Activated CD4-positive, alpha-beta memory T cell treated with anti-CD3 and anti-CD28 coated beads for 36 hours (primary cell): Measurements from ENCODE around the gene HELZ2. TPM values are rescaled to one million over a fixed set of nuclear protein-coding genes. Genes with fewer than 3 reads are reported as not detected.

Source experiments
- CTCF ChIA-PET: fragments of 350-600 bp; sonication (Branson Sonifier 250); formaldehyde crosslinking; loops from one replicate; lab custom pipeline; 2021; ENCODE audit warnings: antibody characterized with exemption, inconsistent platforms; lab: Charles Lee
- POLR2A ChIA-PET: fragments of 350-600 bp; sonication (Branson Sonifier 250); formaldehyde crosslinking; loops from one replicate; lab custom pipeline; 2021; ENCODE audit warnings: antibody characterized with exemption; lab: Charles Lee
- DNase-seq: peaks from one replicate; pipeline ENCODE4 v3.0.0-alpha.2; 2020
- H3K27ac Mint-ChIP-seq: one replicate; pipeline ENCODE4 v1.8.0; 2021; ENCODE audit warnings: mixed read lengths
- H3K27me3 Mint-ChIP-seq: one replicate; pipeline ENCODE4 v1.8.0; 2021; ENCODE audit warnings: mixed read lengths
- H3K36me3 Mint-ChIP-seq: one replicate; pipeline ENCODE4 v1.8.0; 2021; ENCODE audit warnings: mixed read lengths
- H3K4me1 Mint-ChIP-seq: one replicate; pipeline ENCODE4 v1.8.0; 2021; ENCODE audit warnings: low read depth, mixed read lengths
- H3K4me3 Mint-ChIP-seq: one replicate; pipeline ENCODE4 v1.8.0; 2021; ENCODE audit warnings: mild to moderate bottlenecking, mixed read lengths
- H3K9me3 Mint-ChIP-seq: one replicate; pipeline ENCODE4 v1.8.0; 2021; ENCODE audit warnings: mixed read lengths
- intact Hi-C: fragments of 100-400 bp; cut with micrococcal nuclease; formaldehyde crosslinking; loops from one replicate; pipeline ENCODE4 v1.15.1; 2023
- total RNA-seq, 2 experiments: library from RNA; stranded (reverse); gene quantifications; one replicate each; pipeline ENCODE4 v1.2.3, GENCODE V29; 2021

The HELZ2 gene
- total RNA-seq, 2 experiments from 2014 or later, result 28.5 to 32.2 TPM

GRCh38 chr20:63558804-63559484, 15.1 kb downstream of the HELZ2 start:
- ChIA-PET POLR2A (no interaction called here), CTCF (no interaction called here)
- Mint-ChIP-seq H3K36me3 (peaks cover 4% of the 10 kb centered on the region), H3K4me3 (no peak overlapping the region), H3K27me3 (no peaks in the 10 kb centered on the region), H3K4me1 (no peaks in the 10 kb centered on the region), H3K9me3 (no peaks in the 10 kb centered on the region), H3K27ac (no peak overlapping the region)
- no peak for DNase-seq
- intact Hi-C loops, result no loop called here

GRCh38 chr20:63557481-63557891, 16.6 kb downstream of the HELZ2 start:
- Mint-ChIP-seq H3K27me3 (no peaks in the 10 kb centered on the region), H3K4me3 (no peak overlapping the region), H3K36me3 (peaks cover 4% of the 10 kb centered on the region), H3K27ac (no peak overlapping the region), H3K9me3 (no peaks in the 10 kb centered on the region), H3K4me1 (peaks cover 8% of the 10 kb centered on the region)
- CTCF ChIA-PET, result interaction anchor here (1.5 kb wide), 1 partner anchor 20 kb away, joined by 4 read pairs; the partner anchor contains the start of gene PTK6
- POLR2A ChIA-PET, result no interaction called here
- DNase-seq, result no peak
- intact Hi-C loops, result no loop called here

- Mint-ChIP-seq H3K36me3 (peaks cover 4% of the 10 kb centered on the region), H3K4me1 (peaks cover 11% of the 10 kb centered on the region), H3K4me3 (no peak overlapping the region), H3K9me3 (no peaks in the 10 kb centered on the region), H3K27me3 (no peaks in the 10 kb centered on the region), H3K27ac (no peak overlapping the region)
- POLR2A ChIA-PET, result no interaction called here
- intact Hi-C loops, result no loop called here
- CTCF ChIA-PET, result interaction anchor here (1.5 kb wide), 1 partner anchor 19 kb away, joined by 4 read pairs; the partner anchor contains the start of gene PTK6
- DNase-seq, result no peak
Observed at GRCh38 chr20:63556873-63557478, 17.1 kb downstream of the HELZ2 start.

DNA sequence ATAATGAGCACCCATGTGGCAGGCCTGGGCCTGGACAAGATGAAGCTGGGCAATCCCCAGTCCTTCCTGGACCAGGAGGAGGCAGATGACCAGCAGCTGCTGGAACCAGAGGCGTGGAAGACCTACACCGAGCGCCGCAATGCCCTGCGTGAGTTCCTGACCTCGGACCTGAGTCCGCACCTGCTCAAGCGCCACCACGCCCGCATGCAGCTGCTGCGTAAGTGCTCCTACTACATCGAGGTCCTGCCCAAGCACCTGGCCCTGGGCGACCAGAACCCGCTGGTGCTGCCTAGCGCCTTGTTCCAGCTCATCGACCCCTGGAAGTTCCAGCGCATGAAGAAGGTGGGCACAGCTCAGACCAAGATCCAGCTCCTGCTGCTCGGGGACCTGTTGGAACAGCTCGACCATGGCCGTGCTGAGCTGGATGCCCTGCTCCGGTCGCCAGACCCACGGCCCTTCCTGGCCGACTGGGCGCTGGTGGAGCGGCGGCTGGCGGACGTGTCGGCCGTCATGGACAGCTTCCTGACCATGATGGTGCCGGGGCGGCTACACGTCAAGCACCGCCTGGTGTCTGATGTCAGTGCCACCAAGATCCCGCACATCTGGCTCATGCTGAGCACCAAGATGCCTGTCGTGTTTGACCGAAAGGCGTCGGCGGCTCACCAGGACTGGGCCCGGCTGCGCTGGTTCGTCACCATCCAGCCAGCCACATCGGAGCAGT, 18.2 kb downstream of the HELZ2 start:
- Mint-ChIP-seq H3K4me1 (peaks cover 11% of the 10 kb centered on the region), H3K27ac (no peak overlapping the region), H3K9me3 (no peaks in the 10 kb centered on the region), H3K4me3 (no peak overlapping the region), H3K27me3 (no peaks in the 10 kb centered on the region), H3K36me3 (peaks cover 4% of the 10 kb centered on the region)
- ChIA-PET CTCF (interaction anchor here (1.5 kb wide), 1 partner anchor 18 kb away, joined by 4 read pairs; the partner anchor contains the start of gene PTK6), POLR2A (no interaction called here)
- intact Hi-C loops, result no loop called here
- no peak for DNase-seq

GRCh38 chr20:63554361-63555278, 19.4 kb downstream of the HELZ2 start:
- peaks cover 3% of the 10 kb centered on the region for H3K27me3 Mint-ChIP-seq
- no peaks in the 10 kb centered on the region for H3K36me3 Mint-ChIP-seq
- H3K4me1 Mint-ChIP-seq, result peaks cover 11% of the 10 kb centered on the region
- peak overlapping the region; percentile 51 for H3K4me3 Mint-ChIP-seq
- POLR2A ChIA-PET, result interaction anchor here (1.0 kb wide), 1 partner anchor 73 kb away, joined by 3 read pairs; no protein-coding TSS in a partner anchor
- CTCF ChIA-PET, result interaction anchor here (0.6 kb wide), 1 partner anchor 688 kb away, joined by 3 read pairs; no protein-coding TSS in a partner anchor
- peak; percentile 21 for DNase-seq
- no peak overlapping the region for H3K27ac Mint-ChIP-seq
- intact Hi-C loops, result no loop called here
- no peaks in the 10 kb centered on the region for H3K9me3 Mint-ChIP-seq

DNA sequence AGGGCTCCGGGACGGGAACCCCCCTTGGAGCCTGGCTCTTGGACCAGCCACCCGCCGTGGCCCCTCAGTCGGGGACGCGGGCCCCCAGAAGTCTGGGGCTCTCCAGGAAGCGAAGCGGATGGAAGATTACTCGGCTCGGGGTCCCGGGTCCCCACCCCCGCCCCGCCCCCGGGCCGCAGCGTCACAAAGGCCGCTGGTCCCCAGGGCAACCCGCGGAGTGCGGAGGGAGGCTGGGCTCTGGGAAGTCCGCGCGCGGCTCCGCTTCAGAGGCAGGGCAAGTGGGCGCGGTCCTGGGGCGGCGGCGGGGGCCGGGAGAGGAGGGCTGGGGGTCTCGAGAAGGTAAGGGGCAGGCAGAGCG, 20.1 kb downstream of the HELZ2 start, which contains the start of gene FNDC11:
Gene FNDC11, plus strand, starts transcription at position 227 of the 358 bp plus-strand sequence. CDS start 1,505 bp downstream, outside the sequence.
- Mint-ChIP-seq H3K4me1 (peaks cover 11% of the 10 kb centered on the region), H3K27me3 (peaks cover 3% of the 10 kb centered on the region), H3K9me3 (no peaks in the 10 kb centered on the region), H3K27ac (peak within 1 kb of the TSS; percentile 49), H3K36me3 (no peaks in the 10 kb centered on the region), H3K4me3 (peak within 1 kb of the TSS; percentile 51)
- intact Hi-C loops, result loop anchor here (1.0 to 2.0 kb wide), 3 partner anchors 17 to 81 kb away; partner anchors contain the start of genes PPDPF and PTK6
- CTCF ChIA-PET, result no interaction called here
- peak; percentile 54 for DNase-seq
- POLR2A ChIA-PET, result interaction anchor here (1.0 kb wide), 1 partner anchor 74 kb away, joined by 3 read pairs; no protein-coding TSS in a partner anchor

DNA sequence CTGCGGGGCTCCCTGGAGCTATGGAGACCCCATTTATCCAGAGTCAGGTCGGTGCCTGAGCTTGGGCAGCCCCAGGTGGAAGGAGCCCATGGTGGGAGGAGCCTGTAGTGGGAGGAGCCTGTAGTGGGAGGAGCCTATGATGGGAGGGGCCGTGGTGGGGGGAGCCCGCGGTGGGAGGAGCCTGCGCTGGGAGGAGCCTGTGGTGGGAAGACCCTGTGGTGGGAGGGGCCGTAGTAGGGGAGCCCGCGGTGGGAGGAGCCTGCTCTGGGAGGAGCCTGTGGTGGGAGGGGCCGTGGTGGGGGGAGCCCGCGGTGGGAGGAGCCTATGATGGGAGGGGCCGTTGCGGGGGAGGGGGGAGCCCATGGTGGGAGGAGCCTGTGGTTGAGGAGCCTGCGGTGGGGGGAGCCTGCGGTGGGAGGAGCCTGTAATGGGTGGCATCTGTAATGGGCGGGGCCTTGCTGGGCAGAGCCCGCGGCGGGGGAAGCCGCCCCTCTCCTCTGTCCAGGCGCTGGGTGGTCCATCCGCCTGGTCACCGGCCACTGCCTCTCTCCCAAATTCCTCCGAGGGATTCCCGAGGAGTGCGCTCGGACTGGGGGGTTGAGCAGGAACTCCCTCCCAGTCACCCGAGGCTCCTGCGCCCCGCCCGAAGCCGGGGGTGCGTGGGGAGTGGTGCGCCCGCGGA, 20.6 kb downstream of the HELZ2 start:
- Mint-ChIP-seq H3K27me3 (peaks cover 6% of the 10 kb centered on the region), H3K36me3 (no peaks in the 10 kb centered on the region), H3K9me3 (no peaks in the 10 kb centered on the region), H3K4me1 (peaks cover 11% of the 10 kb centered on the region), H3K27ac (no peak overlapping the region), H3K4me3 (peak overlapping the region; percentile 39)
- peak; percentile 94 for DNase-seq
- intact Hi-C loops, result loop anchor here (1.0 to 2.0 kb wide), 3 partner anchors 16 to 81 kb away; partner anchors contain the start of genes PPDPF and PTK6
- POLR2A ChIA-PET, result interaction anchor here (1.0 kb wide), 1 partner anchor 32 kb away, joined by 4 read pairs; no protein-coding TSS in a partner anchor
- CTCF ChIA-PET, result interaction anchor here (1.4 kb wide), 1 partner anchor 16 kb away, joined by 10 read pairs; the partner anchor contains the start of gene PTK6

GRCh38 chr20:63552481-63553249, 21.4 kb downstream of the HELZ2 start:
- Mint-ChIP-seq H3K4me1 (peaks cover 11% of the 10 kb centered on the region), H3K36me3 (no peaks in the 10 kb centered on the region), H3K27ac (peak overlapping the region; percentile 49), H3K9me3 (no peaks in the 10 kb centered on the region), H3K27me3 (peaks cover 6% of the 10 kb centered on the region), H3K4me3 (peak overlapping the region; percentile 39)
- ChIA-PET CTCF (interaction anchor here (1.4 kb wide), 1 partner anchor 15 kb away, joined by 10 read pairs; the partner anchor contains the start of gene PTK6), POLR2A (interaction anchor here (1.0 kb wide), 1 partner anchor 31 kb away, joined by 4 read pairs; no protein-coding TSS in a partner anchor)
- intact Hi-C loops, result loop anchor here (1.0 to 2.0 kb wide), 3 partner anchors 15 to 82 kb away; partner anchors contain the start of genes PPDPF and PTK6
- DNase-seq, result peak; percentile 53

GRCh38 chr20:63551068-63551467, 23.0 kb downstream of the HELZ2 start:
- POLR2A ChIA-PET, result interaction anchor here (1.1 kb wide), 1 partner anchor 30 kb away, joined by 3 read pairs; no protein-coding TSS in a partner anchor
- H3K4me1 Mint-ChIP-seq, result peaks cover 11% of the 10 kb centered on the region
- intact Hi-C loops, result no loop called here
- H3K27me3 Mint-ChIP-seq, result peaks cover 6% of the 10 kb centered on the region
- H3K27ac Mint-ChIP-seq, result no peak overlapping the region
- no peaks in the 10 kb centered on the region for H3K9me3 Mint-ChIP-seq
- CTCF ChIA-PET, result interaction anchor here (1.9 kb wide), 1 partner anchor 14 kb away, joined by 7 read pairs; the partner anchor contains the start of gene PTK6
- DNase-seq, result no peak
- no peaks in the 10 kb centered on the region for H3K36me3 Mint-ChIP-seq
- H3K4me3 Mint-ChIP-seq, result no peak overlapping the region
